Fibroblast of the aortic adventitia (primary cell): ENCODE data around the gene ATXN7L1. TPM values are rescaled to one million over a fixed set of nuclear protein-coding genes. Genes with fewer than 3 reads are reported as not detected.

Source experiments
- DNase-seq: peaks from one replicate; pipeline ENCODE4 v3.0.0-alpha.2; 2010; ENCODE audit warnings: low read depth
- H3K4me3 ChIP-seq: 2 replicates; pipeline ENCODE4 v1.5.1; 2011; ENCODE audit warnings: low read depth, mild to moderate bottlenecking, control low read depth, low read length, moderate library complexity
- CTCF ChIP-seq: IDR thresholded peaks from 2 replicates; pipeline ENCODE4 v1.5.1; 2011; ENCODE audit warnings: mild to moderate bottlenecking, low read length, control low read depth, inconsistent platforms; ENCODE audit not compliant: insufficient read depth
- total RNA-seq: library from RNA; depleted of rRNA; stranded (reverse); fragments of >200 nt; gene quantifications from 2 replicates; pipeline ENCODE4 v1.2.3, GENCODE V29; 2012; ENCODE audit warnings: low replicate concordance

The ATXN7L1 gene
- total RNA-seq, 1 donor, result 13.8 TPM

- no peak overlapping the region for H3K4me3 ChIP-seq
- no peak for TF ChIP-seq CTCF
- DNase-seq, result no peak
Observed at GRCh38 chr7:105862276-105862675, 14.1 kb downstream of the ATXN7L1 start.

- no peak for DNase-seq
- no peak for TF ChIP-seq CTCF
- no peak overlapping the region for H3K4me3 ChIP-seq
Observed at GRCh38 chr7:105861224-105861623, 15.2 kb downstream of the ATXN7L1 start.

GRCh38 chr7:105860793-105861192 lies 15.6 kb downstream of the ATXN7L1 start:
- no peak for DNase-seq
- H3K4me3 ChIP-seq, result no peak overlapping the region
- TF ChIP-seq CTCF, result no peak

- no peak overlapping the region for H3K4me3 ChIP-seq
- TF ChIP-seq CTCF, result no peak
- no peak for DNase-seq
Observed at GRCh38 chr7:105857009-105857952, 19.1 kb downstream of the ATXN7L1 start.

GRCh38 chr7:105854498-105854897 lies 21.9 kb downstream of the ATXN7L1 start:
- DNase-seq, result no peak
- H3K4me3 ChIP-seq, result no peak overlapping the region
- TF ChIP-seq CTCF, result no peak

GRCh38 chr7:105853931-105854419 lies 22.4 kb downstream of the ATXN7L1 start:
- no peak overlapping the region for H3K4me3 ChIP-seq
- no peak for DNase-seq

More at GRCh38 chr7:105853931-105854419, 22.4 kb downstream of the ATXN7L1 start:
- peak; percentile 1 for TF ChIP-seq CTCF
